Measurements from ENCODE around the gene TMEM212.

TMEM212 gene

DNA sequence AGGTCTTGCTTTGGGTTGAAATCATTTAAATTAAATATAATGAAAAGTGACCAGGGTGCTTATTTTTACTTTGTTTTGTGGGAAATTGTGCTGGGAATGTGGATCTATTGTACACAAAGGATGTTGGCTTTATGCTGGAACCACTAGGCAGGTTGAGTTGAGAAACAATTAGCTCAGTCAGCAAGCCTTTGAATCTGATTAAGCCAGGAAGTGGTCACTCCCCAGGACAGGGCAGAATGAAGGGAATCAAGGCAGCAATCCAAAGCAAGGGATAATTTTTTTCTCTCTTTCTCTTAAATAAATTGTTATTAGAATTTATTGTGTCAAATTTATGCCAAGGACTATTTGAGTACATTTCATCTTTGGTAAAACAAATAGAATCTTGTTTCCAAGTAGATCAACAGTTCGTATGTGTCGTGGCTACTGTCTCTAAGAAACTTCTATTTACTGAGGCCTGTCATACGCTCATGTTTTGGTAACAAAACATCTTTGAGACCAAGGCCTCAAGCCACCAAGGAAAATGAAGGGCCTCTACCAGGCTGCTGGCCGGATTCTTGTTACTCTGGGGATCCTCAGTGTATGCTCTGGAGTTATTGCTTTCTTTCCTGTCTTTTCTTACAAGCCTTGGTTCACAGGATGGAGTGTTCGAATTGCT is at the start of gene TMEM212:
Gene TMEM212, plus strand, starts transcription at position 486 of the 655 bp plus-strand sequence. Its CDS starts 35 bp downstream, at position 521.
- DNase-seq: no peak

DNA sequence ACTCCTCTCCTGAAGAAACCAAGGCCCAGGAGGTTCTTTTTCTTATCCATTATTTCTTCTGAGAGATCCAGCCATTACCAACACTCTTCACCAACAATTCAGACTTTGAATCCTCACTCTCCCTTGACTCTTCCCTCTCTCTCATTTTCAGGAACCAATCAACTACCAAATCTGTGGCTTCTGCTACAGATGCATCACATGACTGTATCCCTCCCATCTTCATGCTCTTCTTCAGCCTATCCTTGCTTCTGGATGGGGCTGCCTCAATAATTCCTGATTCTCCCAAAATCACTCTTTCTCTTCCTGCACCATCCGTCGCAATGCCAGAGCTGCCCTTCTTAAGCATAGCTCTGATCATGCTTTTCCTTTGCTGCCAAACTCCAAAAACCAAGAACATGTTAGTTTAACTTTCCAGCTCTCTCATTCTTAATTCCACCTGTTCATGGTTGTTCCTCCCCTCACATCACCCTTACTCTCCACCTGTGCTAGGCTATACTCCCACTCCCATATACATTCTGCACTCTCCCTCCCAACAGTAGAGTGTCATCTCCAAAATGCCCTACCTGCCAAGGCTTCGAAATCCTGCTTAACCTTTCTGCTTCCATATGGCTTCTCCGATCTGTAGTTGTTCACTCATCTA is 46.4 kb upstream of the TMEM212 start:
- no peak for DNase-seq

DNA sequence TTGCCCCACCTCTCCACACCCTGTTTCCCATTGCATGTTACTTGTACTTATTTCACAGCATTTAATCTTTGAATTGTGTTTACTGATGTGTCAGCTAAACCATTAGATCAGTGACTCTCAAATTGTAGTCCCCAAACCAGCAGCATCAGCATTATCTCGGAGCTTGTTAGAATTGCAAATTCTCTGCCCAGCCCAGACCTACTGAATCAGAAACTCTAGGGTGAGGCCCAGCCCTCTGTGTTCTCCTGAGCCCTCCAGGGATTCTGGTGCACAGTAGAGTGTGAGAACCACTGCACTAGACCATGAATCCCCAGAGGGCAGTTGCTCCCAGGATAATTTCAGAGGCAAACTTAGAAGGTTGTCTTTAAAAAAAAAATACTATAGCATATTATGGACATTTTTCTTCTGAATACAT is 45.9 kb upstream of the TMEM212 start:
- DNase-seq: peak in 1 of 56 donors; percentile 10

DNA sequence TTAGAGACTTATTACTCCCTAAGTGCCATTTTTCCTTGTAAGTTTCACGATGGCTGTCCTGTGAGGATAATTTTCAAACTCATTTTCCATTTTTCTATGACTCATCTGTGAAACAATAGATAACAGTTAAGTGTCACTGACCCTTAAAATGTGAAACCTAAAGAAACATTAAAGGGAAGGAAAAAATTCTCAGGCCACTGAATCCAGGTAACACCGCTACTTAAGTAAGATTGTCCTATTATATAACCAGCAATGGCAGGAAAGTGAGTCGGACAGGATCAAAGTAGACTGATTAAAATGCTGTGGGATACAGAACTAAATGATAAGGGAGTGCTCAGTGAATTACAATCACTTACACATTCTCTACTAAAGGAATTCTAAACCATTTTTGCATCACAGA is 45.3 kb upstream of the TMEM212 start:
- DNase-seq: no peak

DNA sequence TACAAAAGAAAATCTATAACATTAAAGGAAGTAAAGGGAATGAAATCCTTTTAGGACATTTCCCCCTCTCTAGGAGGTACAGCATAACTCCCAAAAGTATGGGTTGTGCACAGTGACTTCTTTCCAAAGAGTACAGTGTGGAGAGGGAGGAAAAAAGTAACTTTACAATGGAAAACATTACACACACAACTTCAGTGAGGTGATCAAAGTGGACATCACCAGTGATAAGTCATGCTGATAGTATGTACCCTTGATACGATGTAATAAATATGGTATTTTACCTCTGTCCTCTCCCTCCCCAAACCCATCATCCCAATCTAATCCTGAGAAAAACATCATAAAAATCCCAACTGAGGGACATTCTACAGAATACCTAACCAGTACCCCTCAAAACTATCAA is 43.6 kb upstream of the TMEM212 start:
- DNase-seq: no peak

DNA sequence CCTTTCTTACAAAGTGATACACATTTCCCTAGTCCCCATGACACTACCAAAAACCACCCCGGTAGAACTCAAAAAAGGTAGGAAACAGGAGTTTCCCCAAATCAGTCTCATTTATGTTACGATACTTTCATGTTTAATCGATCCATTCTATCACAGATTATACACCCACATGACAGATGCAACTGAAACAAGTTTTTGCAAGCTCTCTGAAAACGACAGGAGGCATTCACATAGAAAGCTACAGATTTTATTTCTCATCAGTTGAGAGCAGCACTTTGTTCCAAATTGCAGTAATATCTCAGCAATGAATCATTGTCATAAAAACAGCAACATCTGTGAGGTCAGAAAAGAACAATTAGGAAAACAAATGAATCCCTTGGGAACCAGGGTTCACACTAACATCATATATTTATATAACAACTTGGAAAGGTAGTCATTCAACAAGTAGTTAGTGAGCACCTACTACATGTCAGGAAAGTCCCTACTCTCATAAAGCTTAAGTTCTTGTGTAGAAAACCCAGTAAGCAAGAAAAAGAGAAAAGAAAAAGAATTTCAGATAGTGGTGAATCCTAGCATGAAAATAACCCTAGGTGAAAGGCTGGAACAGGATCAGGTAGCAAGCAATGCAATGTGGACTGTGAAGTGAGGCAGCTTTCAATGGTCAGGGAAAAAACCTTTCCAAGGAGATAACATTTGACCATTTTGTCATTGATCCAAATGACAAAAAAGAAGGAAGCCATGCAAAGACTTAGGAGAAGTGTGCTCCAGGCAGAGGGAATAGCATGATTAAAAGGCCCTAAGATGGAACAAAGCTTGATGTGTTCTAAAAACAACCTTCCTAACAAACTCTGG is 41.2 kb upstream of the TMEM212 start:
- no peak for DNase-seq

- DNase-seq: no peak
These were observed 40.6 kb upstream of the TMEM212 start for GRCh38 chr3:171802590-171802956.

- no peak for DNase-seq
These were observed 40.1 kb upstream of the TMEM212 start for GRCh38 chr3:171803044-171803443.

- DNase-seq: no peak
These were observed 38.3 kb upstream of the TMEM212 start for GRCh38 chr3:171804618-171805389.

DNA sequence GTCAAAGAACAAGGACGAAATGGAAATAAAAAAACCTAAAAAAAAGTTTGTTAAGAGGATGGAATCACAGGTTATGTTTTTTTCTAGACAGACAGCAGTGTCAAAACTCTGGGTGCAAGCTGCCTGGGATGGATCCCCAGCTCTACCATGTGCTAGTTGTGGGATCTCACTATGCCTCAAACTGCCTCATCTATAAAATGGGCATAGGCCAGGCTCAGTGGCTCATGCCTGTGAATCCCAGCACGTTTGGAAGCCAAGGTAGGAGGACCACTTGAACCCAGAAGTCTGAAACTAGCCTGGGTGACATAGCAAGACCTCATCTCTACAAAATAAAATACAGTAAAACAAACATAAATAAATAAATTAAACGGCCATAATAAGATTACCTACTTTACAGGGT is 37.5 kb upstream of the TMEM212 start:
- DNase-seq: no peak

GRCh38 chr3:171806200-171807128 is 36.7 kb upstream of the TMEM212 start:
- no peak for DNase-seq

DNA sequence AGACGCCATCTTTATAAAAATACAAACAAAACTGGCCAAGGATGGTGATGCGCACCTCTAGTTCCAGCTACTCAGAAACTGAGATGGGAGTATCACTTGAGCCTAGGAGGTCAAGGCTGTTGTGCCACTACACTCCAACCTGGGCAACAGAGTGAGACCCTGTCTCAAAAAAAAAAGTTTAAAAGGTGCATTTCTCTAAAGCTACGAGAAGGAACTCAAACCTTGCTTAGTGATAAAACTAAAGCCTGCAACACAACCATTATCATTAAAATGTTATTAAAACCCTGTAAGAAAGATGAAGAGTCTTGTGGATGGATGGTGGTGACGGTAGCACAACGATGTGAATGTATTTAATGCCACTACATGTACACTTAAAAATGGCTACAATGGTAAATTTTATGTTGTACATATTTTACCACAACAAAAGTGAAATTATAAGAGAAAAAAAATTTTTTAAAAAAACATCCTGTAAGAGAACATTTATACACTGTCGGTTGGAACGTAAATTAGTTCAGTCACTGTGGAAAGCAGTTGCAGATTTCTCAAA is 35.9 kb upstream of the TMEM212 start:
- DNase-seq: no peak

- no peak for DNase-seq
These were observed 35.3 kb upstream of the TMEM212 start for GRCh38 chr3:171807806-171808205.

- peak in 1 of 56 donors; percentile 6 for DNase-seq
These were observed 33.6 kb upstream of the TMEM212 start for GRCh38 chr3:171809611-171809860.

DNA sequence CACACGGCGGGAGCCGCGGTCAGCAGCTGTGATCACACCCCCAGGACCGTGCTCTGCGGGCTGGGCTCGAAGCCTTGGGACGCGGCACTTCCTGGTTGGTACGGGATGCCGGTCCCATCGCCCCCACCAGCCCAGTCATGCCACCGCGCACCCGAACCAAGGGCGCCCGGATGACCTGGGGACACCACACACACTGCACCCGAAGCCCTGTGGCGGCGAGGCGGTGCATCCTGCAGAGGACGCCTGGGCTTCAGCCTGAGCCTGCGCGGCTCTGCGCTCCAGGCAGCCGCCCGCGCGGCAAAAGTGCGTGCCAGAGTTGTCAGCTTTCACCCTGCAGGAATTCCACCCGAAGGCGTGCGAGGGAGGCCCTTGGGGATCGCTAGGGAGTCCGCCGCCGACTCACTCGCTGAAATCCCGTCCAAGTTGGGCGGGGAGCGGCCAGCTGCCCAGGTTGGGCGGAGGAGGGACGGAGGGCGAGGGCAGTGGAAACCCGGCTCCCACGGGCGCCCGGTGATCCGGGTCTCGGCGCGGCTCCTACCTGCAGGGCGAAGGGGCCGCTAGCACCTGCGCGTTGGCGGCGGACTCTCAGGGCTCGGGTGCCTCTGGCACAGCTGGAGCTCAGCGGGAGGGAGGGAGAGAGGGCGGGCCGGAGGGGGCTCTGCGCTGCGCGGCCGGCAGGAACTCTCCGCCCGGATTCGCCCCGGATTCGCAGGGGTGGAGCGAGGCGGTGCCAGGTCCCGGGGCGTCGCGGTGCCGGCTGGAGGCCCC is 33.1 kb upstream of the TMEM212 start, which contains the start of gene PLD1:
Gene PLD1, minus strand, starts transcription at position 623 of the 768 bp plus-strand sequence. CDS start 72,432 bp downstream, outside the sequence.
- DNase-seq: peak; percentile 17 to 88 (median 68)

DNA sequence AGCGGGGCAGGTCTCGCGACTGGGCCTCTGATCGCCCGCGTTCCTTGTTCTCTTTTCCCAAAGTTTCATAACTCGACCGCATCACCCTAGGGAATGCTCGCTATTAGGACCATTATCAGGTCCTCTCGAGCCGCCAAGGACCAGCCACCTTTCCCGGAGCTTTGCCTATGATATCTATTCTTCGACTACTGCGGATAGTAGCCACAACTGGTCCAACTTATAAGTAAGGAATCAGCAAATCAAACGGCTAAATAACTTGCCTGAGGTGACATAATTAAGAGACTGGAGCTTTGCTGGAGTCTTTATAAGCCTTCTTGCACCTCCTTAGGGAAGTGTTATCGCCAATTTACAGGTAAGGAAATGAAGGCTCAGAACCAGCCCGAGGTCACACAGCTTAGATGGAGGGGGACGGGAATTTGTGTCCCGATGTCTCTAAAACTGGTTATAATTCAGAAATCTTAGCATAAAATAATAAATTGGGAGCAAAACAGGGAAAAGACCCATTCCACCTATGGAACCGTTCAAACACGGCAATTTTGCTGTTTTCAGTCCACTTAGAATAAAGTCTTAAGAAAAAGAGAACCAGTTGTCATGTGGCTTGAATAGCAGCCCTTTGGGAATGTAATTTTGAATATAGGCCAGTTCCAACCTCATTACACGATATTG is 32.4 kb upstream of the TMEM212 start:
- no peak for DNase-seq

DNA sequence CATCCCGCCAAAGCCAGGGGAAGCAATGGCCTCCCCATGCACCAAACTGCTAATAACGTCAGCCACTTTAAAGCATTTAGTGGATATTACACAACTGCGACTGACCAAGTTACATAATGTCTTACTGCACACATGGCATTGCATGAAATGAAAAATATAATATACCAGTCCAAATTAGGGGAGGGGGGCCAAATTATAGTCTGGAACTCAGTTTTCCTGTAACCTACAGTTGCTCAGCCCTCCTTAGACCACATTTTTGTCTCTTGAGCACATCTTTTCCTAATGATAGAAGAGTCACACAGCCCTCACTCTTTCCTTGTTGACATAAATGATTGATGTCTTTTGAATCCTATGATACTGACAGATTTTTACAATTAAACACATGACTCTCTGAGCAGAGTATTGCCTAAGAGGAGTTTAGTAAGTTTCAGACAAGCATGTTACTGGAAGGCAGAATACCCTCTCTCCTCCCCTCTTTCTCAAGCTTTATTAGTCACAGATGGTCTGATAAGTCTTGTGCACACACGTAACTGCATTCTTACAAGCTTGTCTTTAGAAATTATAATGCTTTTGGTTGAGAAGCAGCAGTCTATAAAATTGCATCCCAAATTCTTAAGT is 31.7 kb upstream of the TMEM212 start:
- DNase-seq: no peak

- no peak for DNase-seq
These were observed 31.2 kb upstream of the TMEM212 start for GRCh38 chr3:171811913-171812335.
